ENCODE results near the gene PTGIR. TPM values are rescaled to one million over a fixed set of nuclear protein-coding genes. Genes with fewer than 3 reads are reported as not detected.

PTGIR gene
- total and polyA plus RNA-seq, 2 donors from 2014 or later = 7.5 to 10.1 TPM

- DNase-seq (no peak), FAIRE-seq (no peak)
- peaks cover 0 to 13% (median 10%) of the 10 kb centered on the region in 3 donors for H3K4me1 ChIP-seq (ENCODE audit: control insufficient read depth in 2 of 3, insufficient read depth in 2 of 3, low read depth in 1 of 3, low read length in 3 of 3)
- H3K9me3 ChIP-seq (ENCODE audit: control insufficient read depth in 2 of 3, insufficient read depth in 1 of 3, low read length in 3 of 3) = no peaks in the 10 kb centered on the region
- no peaks in the 10 kb centered on the region for H3K27me3 ChIP-seq (ENCODE audit: control insufficient read depth, insufficient read depth, low read length)
- intact Hi-C loops (cut with DNase I) = no loop called here
- no peak for TF ChIP-seq CTCF (IDR thresholded peaks at IDR 0.05; ENCODE audit: borderline replicate concordance, extremely low read depth, insufficient read depth)
- peak overlapping the region in 1 of 3 donors; percentile 17 for H3K4me3 ChIP-seq (ENCODE audit: low read length in 3 of 3)
- peak overlapping the region; percentile 79 to 96 for H3K27ac ChIP-seq (ENCODE audit: low read depth in 2 of 2, low read length in 2 of 2)
- peak overlapping the region in 1 of 3 donors; percentile 34 for H3K9ac ChIP-seq (ENCODE audit: low read length in 3 of 3)
- no peaks in the 10 kb centered on the region for H3K36me3 ChIP-seq (ENCODE audit: control insufficient read depth in 2 of 3, insufficient read depth in 3 of 3, low read length in 3 of 3)
Measured at GRCh38 chr19:46625731-46626130, 842 bp upstream of the PTGIR start.

DNA sequence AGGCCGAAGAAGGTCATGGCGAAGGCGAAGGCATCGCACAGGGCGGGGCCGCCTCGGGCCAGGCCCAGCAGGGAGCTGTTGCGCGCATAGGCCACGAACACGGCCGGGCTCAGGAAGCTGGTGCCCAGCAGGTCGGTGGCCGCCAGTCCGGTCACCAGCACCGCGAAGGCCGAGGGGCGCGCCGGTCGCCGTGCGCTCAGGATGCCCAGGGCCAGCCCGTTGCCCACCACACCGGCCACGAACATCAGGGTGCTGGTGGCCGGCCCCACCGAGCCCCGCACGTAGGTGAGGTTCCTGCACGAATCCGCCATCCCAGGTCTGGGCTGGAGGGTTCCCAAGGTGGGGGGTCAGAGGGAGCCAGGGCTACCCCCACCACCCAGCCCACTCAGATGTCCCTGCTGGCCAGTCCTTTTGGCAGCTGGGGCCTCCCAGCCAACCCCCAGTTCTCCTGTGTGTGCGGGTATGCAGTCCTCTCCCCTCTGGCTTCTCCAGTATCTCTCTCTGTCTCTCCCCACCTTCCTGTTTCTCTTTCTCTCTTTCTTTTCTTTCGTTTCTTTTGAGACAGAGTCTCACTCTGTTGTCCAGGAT is 880 bp downstream of the PTGIR start:
- no peak for TF ChIP-seq CTCF (IDR thresholded peaks at IDR 0.05; ENCODE audit: borderline replicate concordance, extremely low read depth, insufficient read depth)
- peak overlapping the region in 2 of 3 donors; percentile 29 to 44 for H3K4me3 ChIP-seq (ENCODE audit: low read length in 3 of 3)
- intact Hi-C loops (cut with DNase I) = no loop called here
- H3K36me3 ChIP-seq (ENCODE audit: control insufficient read depth in 2 of 3, insufficient read depth in 3 of 3, low read length in 3 of 3) = no peaks in the 10 kb centered on the region
- no peaks in the 10 kb centered on the region for H3K27me3 ChIP-seq (ENCODE audit: control insufficient read depth, insufficient read depth, low read length)
- H3K27ac ChIP-seq (ENCODE audit: low read depth in 2 of 2, low read length in 2 of 2) = peak overlapping the region; percentile 51 to 60
- no peaks in the 10 kb centered on the region for H3K9me3 ChIP-seq (ENCODE audit: control insufficient read depth in 2 of 3, insufficient read depth in 1 of 3, low read length in 3 of 3)
- peak overlapping the region in 2 of 3 donors; percentile 26 to 41 for H3K9ac ChIP-seq (ENCODE audit: low read length in 3 of 3)
- FAIRE-seq (no peak), DNase-seq (no peak)
- peaks cover 0 to 17% (median 9%) of the 10 kb centered on the region in 3 donors for H3K4me1 ChIP-seq (ENCODE audit: control insufficient read depth in 2 of 3, insufficient read depth in 2 of 3, low read depth in 1 of 3, low read length in 3 of 3)

- peak overlapping the region in 1 of 3 donors; percentile 35 for H3K4me3 ChIP-seq (ENCODE audit: low read length in 3 of 3)
- H3K36me3 ChIP-seq (ENCODE audit: control insufficient read depth in 2 of 3, insufficient read depth in 3 of 3, low read length in 3 of 3) = no peaks in the 10 kb centered on the region
- intact Hi-C loops (cut with DNase I) = no loop called here
- H3K4me1 ChIP-seq (ENCODE audit: control insufficient read depth in 2 of 3, insufficient read depth in 2 of 3, low read depth in 1 of 3, low read length in 3 of 3) = peaks cover 0 to 17% (median 6%) of the 10 kb centered on the region in 3 donors
- TF ChIP-seq CTCF (IDR thresholded peaks at IDR 0.05; ENCODE audit: borderline replicate concordance, extremely low read depth, insufficient read depth) = no peak
- H3K27me3 ChIP-seq (ENCODE audit: control insufficient read depth, insufficient read depth, low read length) = no peaks in the 10 kb centered on the region
- peak overlapping the region in 1 of 2 donors; percentile 41 for H3K27ac ChIP-seq (ENCODE audit: low read depth in 2 of 2, low read length in 2 of 2)
- FAIRE-seq = no peak
- DNase-seq = no peak
- H3K9me3 ChIP-seq (ENCODE audit: control insufficient read depth in 2 of 3, insufficient read depth in 1 of 3, low read length in 3 of 3) = no peaks in the 10 kb centered on the region
- no peak overlapping the region for H3K9ac ChIP-seq (ENCODE audit: low read length in 3 of 3)
Measured at GRCh38 chr19:46622118-46622446, 2.8 kb downstream of the PTGIR start.
